GM18909 (cell line): ENCODE measurements around the gene MYH7.
"Not testable (repeated sequence)": the region's sequence is repeated elsewhere in the genome, so short reads cannot be mapped to it uniquely, and the experiment has no call there.

Source experiments
- ATAC-seq: cut with Tn5 transposase; IDR thresholded peaks from one replicate; pipeline ENCODE4 v1.9.1; 2021; ENCODE audit warnings: mild to moderate bottlenecking; ENCODE audit not compliant: unreplicated experiment, poor library complexity

MYH7 gene

GRCh38 chr14:23432102-23432925, 3.1 kb downstream of the MYH7 start:
- no peak for ATAC-seq

- ATAC-seq = no peak
Measured at GRCh38 chr14:23431486-23431885, 4.0 kb downstream of the MYH7 start.

GRCh38 chr14:23430723-23431085, 4.8 kb downstream of the MYH7 start:
- no peak for ATAC-seq

DNA sequence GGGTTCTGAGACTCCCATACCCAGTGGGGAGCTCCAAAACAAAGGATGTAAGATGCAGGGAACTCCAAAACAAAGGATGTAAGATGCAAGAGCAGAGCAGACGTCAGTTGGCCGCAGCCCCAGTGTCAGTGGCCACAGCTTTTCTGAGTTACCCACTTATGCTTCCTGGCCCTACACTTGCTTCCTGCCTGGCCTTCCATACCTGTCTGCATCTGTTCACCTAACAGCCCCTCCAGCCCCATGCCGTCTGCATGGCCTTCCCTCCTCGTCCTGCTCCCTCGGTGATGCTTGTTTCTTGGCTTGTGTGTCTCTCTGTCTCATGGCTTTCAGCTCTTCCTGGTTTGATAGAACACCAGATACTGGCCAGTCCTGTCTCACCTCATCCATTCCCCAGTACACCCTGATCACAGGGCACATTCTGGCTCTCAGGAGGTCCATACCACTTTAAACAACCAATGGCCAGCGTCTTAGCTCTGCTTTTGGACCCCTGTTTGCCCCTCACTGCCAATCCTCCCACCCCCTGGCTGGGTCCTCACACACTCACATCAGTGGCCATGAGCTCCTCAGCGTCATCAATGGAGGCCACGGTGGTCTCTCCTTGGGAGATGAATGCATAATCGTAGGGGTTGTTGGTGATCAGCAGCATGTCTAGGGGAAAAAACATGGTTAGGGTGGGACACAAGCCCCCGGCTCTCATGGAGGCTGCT, 5.3 kb downstream of the MYH7 start:
- ATAC-seq = no peak

- no peak for ATAC-seq
Measured at GRCh38 chr14:23428686-23429495, 6.6 kb downstream of the MYH7 start.

- ATAC-seq = not testable (repeated sequence)
Measured at GRCh38 chr14:23425798-23426197, 9.7 kb downstream of the MYH7 start.

GRCh38 chr14:23425169-23425568, 10.3 kb downstream of the MYH7 start:
- ATAC-seq = no peak

- no peak for ATAC-seq
Measured at GRCh38 chr14:23423657-23424056, 11.8 kb downstream of the MYH7 start.

- ATAC-seq = no peak
Measured at GRCh38 chr14:23421594-23421993, 13.9 kb downstream of the MYH7 start.

- not testable (repeated sequence) for ATAC-seq
Measured at GRCh38 chr14:23419646-23420045, 15.8 kb downstream of the MYH7 start.

DNA sequence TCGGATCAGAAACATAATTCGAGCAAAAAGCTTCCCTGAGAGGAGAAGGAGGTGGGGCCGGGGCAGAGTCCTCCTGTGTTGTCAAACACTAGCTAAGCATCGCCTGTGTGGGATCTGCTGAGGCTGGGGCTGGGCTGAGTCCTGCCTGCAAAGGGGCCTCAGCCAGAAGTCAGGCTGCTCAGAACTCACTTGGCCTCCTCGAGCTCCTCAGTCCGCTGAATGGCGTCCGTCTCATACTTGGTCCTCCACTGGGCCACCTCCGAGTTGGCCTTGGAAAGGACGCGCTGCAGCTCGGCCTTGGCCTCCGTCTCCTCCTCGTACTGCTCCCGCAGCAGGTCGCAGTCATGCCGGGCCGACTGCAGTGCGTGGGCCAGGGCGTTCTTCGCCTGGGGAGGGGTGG, 17.4 kb downstream of the MYH7 start:
- ATAC-seq = no peak

GRCh38 chr14:23417269-23417668, 18.2 kb downstream of the MYH7 start:
- ATAC-seq = not testable (repeated sequence)

DNA sequence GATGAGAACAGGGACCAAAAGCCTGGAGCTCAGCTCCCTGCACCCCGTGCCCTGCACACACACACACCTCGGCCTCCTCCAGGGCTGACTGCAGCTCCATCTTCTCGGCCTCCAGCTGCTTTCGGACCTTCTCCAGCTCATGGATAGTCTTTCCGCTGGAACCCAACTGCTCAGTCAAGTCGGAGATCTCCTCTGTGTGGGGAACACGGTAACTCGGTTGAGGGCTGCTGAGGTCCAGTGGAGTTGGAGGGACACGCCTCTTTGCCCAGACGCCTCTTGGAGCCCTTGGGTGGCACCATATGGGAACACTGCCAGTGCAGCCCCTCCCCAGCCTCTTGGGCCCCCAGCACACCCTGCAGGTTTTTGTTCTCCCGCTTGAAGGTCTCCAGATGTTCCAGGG, 18.7 kb downstream of the MYH7 start:
- no peak for ATAC-seq

GRCh38 chr14:23415821-23416778, 19.4 kb downstream of the MYH7 start:
- ATAC-seq = no peak

DNA sequence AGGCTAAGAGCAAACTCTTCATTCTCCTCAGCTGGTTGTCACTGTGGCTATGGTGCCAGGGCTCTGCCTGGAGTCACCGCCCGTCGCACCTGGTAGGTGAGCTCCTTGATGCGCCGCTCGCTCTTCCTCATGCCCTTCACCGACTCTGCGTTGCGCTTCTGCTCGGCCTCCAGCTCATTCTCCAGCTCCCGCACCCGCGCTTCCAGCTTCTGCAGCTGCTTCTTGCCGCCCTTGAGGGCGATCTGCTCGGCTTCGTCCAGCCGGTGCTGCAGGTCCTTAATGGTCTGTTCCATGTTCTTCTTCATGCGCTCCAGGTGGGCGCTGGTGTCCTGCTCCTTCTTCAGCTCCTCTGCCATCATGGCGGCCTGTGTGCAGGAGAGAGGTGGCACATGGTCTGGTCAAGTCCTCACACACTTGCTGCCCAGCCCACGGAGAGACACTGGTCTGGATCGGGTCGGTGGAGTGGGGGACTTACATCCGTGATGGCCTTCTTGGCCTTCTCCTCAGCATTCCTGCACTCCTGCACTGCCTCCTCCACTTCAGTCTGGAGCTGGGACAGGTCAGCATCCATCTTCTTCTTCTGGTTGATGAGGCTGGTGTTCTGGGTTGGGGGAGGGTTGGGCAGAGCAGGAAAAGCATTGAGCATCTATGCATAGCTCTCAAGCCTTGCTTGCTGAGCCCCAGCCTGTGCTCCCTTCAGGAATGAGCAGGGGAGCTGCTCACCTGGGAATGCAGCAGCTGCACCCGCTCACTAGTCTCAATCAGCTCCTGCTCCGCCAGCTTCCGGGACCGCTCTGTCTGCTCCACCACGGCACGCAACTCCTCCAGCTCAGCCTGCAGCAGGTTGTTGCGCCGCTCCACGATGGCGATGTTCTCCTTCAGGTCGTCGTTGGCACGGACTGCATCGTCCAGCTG, 20.3 kb downstream of the MYH7 start:
- ATAC-seq = no peak

GRCh38 chr14:23414254-23414653, 21.2 kb downstream of the MYH7 start:
- no peak for ATAC-seq

- ATAC-seq = no peak
Measured at GRCh38 chr14:23413681-23414080, 21.8 kb downstream of the MYH7 start.

DNA sequence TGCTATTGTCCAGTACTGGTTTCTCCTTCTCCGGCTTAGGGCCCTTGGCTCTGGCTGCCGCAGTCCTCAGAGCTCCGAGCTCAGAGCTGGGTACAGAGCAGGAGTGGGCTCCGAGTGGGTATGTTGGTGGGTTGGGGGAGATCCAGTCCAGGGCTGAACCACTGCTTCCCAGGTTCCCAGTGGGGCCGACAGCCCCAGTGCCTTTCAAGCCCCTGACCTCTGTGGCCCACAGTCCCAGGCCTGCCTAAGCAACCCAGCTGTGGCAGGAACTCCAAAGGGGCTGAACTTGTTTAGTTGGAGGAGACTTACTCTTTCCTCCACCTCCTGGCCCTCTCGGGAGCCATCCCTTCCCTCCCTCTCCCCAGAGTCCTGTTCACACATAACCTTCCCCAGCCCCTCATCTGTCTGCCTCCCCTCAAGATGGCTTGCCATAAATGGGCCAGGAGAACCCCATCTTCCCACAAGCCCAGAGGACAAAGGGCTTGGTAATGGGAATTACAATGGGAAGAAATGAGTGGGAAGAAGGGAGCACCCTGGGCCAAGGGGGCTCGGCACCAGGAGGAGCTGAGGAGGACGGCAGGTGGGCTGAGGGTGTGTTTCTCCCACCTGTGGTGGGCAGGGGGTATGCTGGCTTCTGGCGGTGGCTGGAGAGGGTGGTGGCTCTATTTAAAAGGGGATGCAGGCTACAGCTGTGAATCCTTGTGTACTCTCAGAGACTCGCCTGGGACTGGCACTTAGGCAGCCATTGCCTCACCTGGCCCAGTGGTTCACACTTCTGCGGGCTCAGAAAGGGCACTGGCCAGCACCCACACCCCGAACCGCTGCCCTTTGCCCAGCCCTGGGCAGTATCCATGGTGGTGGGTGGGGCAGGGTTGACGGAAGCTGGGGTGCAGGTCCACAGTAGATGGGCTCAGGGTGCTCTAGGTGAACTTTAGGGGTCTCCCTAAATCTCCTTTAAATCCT, 23.6 kb downstream of the MYH7 start:
- ATAC-seq = no peak
